ENCODE data around the gene COMMD9. TPM values are rescaled to one million over a fixed set of nuclear protein-coding genes. Genes with fewer than 3 reads are reported as not detected.

Gene COMMD9
- total and polyA plus RNA-seq, 10 of the 15 experiments (the other 5 are each of a cell fraction or from before 2014, with no cell fraction given): 31.4 to 119 (median 56.2) TPM

- WGBS (ENCODE audit: insufficient coverage, insufficient replicate concordance, low lambda C conversion rate, missing lambda C conversion rate): 20% methylated on average over 2 of the region's 2 CpGs
- Histone ChIP-seq H3K36me3 (ENCODE audit: control insufficient read depth in 2 of 2, insufficient read depth in 2 of 2, low read length in 1 of 2) (no peaks in the 10 kb centered on the region), H4K20me1 (ENCODE audit: control insufficient read depth, insufficient read depth) (no peaks in the 10 kb centered on the region), H3K79me2 (ENCODE audit: control insufficient read depth, insufficient read depth, low read length) (no peaks in the 10 kb centered on the region), H3K9me3 (replicated peaks; ENCODE audit: control insufficient read depth, insufficient read depth, low read length) (no peaks in the 10 kb centered on the region; the same call in 2 of the 3 replicates), H3K27me3 (replicated peaks in 1 of 2; ENCODE audit: control insufficient read depth in 2 of 2, insufficient read depth in 2 of 2, low read length in 1 of 2) (no peaks in the 10 kb centered on the region), H3K4me1 (ENCODE audit: control insufficient read depth, insufficient read depth, low read length) (0 out of 2 replicates have a peak, but pooled peaks cover 7% of the 10 kb centered on the region), H3K9ac (ENCODE audit: control insufficient read depth, insufficient read depth, low read length) (no peak overlapping the region), H3K4me2 (ENCODE audit: control insufficient read depth, insufficient read depth) (no peak overlapping the region), H3K27ac (ENCODE audit: control insufficient read depth, insufficient read depth) (no peak overlapping the region), H3K4me3 (no peak overlapping the region), H2AFZ (ENCODE audit: control insufficient read depth, low read depth, low read length) (no peak overlapping the region)
- FAIRE-seq (no peak), ATAC-seq (no peak), DNase-seq (ENCODE audit: low read depth, low spot score) (no peak)
- ChIA-PET RAD21 (ENCODE audit: unreplicated experiment) (no interaction called here), POLR2A (no interaction called here), SMC1A (ENCODE audit: uncharacterized antibody, unreplicated experiment) (interaction anchor here (0.9 to 1.2 kb wide), 2 partner anchors 10 to 17 kb away, joined by 3 read pairs; no protein-coding TSS in a partner anchor), CTCF (interaction anchor here (1.4 kb wide), 1 partner anchor 14 kb away, joined by 5 read pairs; no protein-coding TSS in a partner anchor)
- in situ Hi-C loops (cut with MboI) (no loop called here), intact Hi-C loops (cut with micrococcal nuclease; ENCODE audit: unreplicated experiment) (no loop called here)
- TF ChIP-seq JUNB (IDR thresholded peaks at IDR 0.05) (no peak), CEBPB (IDR thresholded peaks at IDR 0.05; ENCODE audit: borderline replicate concordance in 1 of 2, low read depth in 2 of 2, low read length in 2 of 2) (no peak), ZSCAN29 (IDR thresholded peaks at IDR 0.05) (no peak), REST (IDR thresholded peaks at IDR 0.05; ENCODE audit: low read depth, low read length) (no peak), TCF12 (IDR thresholded peaks at IDR 0.05; ENCODE audit: low read depth, low read length) (no peak)
- BruUV-seq (replicated peaks): no TSS peak
Observed at GRCh38 chr11:36328966-36329673, 39.9 kb upstream of the COMMD9 start.
